Measurements from ENCODE around the gene FOXI3. TPM values are rescaled to one million over a fixed set of nuclear protein-coding genes. Genes with fewer than 3 reads are reported as not detected.

FOXI3 gene
- total RNA-seq, 1 donor from 2014 or later: 0.57 TPM

DNA sequence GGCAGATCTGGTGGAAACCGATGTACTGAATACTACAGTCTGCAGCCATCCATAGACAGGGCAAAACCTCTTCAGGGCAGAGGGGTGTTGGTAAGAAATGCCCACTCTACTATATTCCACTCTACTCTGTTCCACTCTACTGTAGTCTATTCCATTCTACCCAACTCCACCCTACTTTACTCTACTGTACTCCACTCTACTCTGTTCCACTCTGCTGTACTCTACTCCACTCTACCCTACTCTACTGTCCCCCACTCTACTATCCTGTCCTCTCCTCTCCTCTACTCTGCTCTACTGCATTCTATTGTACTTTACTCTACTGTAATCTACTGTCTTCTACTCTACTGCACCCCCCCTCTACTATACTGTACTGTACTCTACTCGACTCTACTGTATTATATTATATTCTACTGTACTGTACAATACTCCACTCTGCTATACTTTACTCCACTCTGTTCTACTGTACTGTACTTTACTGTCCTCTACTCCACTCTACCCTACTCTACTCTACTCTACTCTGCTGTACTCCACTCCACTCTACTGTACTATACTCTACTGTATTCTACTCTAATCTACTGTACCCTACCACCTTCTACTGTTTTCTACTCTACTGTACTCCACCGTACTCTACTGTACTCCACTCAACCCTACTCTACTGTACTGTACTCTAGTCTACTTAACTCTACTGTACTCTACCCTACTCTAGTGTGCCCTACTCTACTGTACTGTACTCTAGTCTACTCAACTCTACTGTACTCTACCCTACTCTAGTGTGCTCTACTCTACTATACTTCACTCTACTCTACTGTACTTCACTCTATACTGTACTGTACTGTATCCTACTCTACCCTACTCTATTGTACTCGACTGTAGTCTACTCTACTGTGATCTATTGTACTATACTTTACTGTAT lies 17.0 kb upstream of the FOXI3 start:
- H3K4me3 Mint-ChIP-seq (ENCODE audit: low read depth): no peak overlapping the region
- H3K36me3 Mint-ChIP-seq (ENCODE audit: insufficient read depth): no peaks in the 10 kb centered on the region
- DNase-seq (ENCODE audit: low spot score, unreplicated experiment): no peak
- H3K4me1 Mint-ChIP-seq (ENCODE audit: low read depth): peaks cover 2% of the 10 kb centered on the region
- no peaks in the 10 kb centered on the region for H3K9me3 Mint-ChIP-seq (ENCODE audit: low read depth)
- H3K27me3 Mint-ChIP-seq: peaks cover 15% of the 10 kb centered on the region
- H3K27ac Mint-ChIP-seq: no peak overlapping the region
- TF ChIP-seq, protein P1, sequence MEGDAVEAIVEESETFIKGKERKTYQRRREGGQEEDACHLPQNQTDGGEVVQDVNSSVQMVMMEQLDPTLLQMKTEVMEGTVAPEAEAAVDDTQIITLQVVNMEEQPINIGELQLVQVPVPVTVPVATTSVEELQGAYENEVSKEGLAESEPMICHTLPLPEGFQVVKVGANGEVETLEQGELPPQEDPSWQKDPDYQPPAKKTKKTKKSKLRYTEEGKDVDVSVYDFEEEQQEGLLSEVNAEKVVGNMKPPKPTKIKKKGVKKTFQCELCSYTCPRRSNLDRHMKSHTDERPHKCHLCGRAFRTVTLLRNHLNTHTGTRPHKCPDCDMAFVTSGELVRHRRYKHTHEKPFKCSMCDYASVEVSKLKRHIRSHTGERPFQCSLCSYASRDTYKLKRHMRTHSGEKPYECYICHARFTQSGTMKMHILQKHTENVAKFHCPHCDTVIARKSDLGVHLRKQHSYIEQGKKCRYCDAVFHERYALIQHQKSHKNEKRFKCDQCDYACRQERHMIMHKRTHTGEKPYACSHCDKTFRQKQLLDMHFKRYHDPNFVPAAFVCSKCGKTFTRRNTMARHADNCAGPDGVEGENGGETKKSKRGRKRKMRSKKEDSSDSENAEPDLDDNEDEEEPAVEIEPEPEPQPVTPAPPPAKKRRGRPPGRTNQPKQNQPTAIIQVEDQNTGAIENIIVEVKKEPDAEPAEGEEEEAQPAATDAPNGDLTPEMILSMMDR (IDR thresholded peaks at IDR 0.05; ENCODE audit: unreplicated experiment): no peak

DNA sequence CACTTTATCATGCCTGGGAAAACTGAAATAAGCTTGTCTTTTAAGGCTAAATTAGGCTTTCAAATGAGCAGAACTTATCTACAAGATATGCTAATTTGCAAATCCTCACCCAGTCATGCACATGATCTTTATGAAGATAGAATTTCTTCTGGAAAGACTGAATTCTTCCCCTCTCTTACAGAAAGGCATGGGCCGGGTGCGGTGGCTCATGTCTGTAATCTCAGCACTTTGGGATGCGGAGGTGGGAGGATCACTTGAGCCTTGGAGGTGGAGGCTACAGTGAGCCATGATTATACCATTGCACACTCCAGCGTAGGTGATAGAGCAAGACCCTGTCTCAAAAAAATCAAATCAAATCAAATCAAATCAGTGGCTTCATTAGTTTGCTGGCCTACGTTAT lies 11.7 kb upstream of the FOXI3 start:
- no peaks in the 10 kb centered on the region for H3K36me3 Mint-ChIP-seq (ENCODE audit: insufficient read depth)
- peaks cover 3% of the 10 kb centered on the region for H3K27me3 Mint-ChIP-seq
- no peaks in the 10 kb centered on the region for H3K4me1 Mint-ChIP-seq (ENCODE audit: low read depth)
- H3K27ac Mint-ChIP-seq: no peak overlapping the region
- TF ChIP-seq, protein P1 (IDR thresholded peaks at IDR 0.05; ENCODE audit: unreplicated experiment): no peak
- H3K4me3 Mint-ChIP-seq (ENCODE audit: low read depth): no peak overlapping the region
- H3K9me3 Mint-ChIP-seq (ENCODE audit: low read depth): no peaks in the 10 kb centered on the region
- DNase-seq (ENCODE audit: low spot score, unreplicated experiment): no peak

DNA sequence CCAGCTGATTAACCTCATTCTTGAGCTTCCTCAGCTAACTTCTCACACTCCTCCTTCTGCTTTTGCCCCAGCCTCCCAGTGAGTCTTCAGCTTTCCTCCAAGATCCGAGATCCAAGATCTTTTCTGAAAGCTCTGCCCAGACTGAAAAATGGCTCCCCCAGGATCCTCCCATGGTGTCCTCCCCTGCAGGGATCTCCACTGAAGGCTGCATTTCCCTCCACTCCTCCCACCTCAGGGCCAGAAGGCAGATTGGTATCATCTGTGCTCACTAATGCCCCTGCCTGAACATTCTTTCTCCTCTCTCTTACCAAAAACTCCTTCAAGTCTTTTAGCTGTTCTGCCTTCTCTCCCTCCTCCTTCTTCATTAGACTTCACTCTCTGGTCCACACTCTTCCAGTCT lies 6.1 kb upstream of the FOXI3 start:
- no peak overlapping the region for H3K4me3 Mint-ChIP-seq (ENCODE audit: low read depth)
- DNase-seq (ENCODE audit: low spot score, unreplicated experiment): no peak
- H3K27me3 Mint-ChIP-seq: peaks cover 21% of the 10 kb centered on the region
- no peaks in the 10 kb centered on the region for H3K9me3 Mint-ChIP-seq (ENCODE audit: low read depth)
- H3K36me3 Mint-ChIP-seq (ENCODE audit: insufficient read depth): no peaks in the 10 kb centered on the region
- no peak overlapping the region for H3K27ac Mint-ChIP-seq
- TF ChIP-seq, protein P1 (IDR thresholded peaks at IDR 0.05; ENCODE audit: unreplicated experiment): no peak
- H3K4me1 Mint-ChIP-seq (ENCODE audit: low read depth): peaks cover 8% of the 10 kb centered on the region

DNA sequence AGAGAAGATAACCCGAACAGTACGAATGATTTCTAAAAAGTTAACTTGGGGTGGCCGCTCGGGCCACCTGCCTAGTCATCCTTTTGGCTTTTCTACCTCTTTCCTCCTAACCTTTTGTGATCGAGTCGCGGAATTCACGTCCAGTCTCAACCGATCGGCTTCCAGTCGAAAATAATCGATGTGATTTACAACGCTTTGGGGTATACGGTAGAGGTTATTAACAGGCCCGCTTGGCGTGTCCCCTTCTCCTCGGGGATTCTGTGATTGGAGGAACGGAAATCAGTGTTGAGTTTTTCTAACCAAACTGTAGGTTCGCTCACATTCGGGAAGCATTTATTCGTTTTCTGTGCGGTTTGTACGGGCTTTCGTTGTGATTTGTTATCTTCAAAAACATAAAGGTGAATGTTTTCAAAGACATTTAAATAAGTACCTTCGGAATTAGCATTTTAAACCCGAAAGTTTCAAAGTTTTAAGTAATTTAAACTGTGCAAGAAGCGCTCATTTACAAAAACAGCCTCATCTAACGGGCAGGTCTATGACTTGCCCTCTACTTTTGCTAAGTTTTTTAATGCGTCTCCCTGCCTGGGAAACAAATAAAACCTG lies 588 bp upstream of the FOXI3 start:
- TF ChIP-seq, protein P1 (IDR thresholded peaks at IDR 0.05; ENCODE audit: unreplicated experiment): no peak
- H3K27me3 Mint-ChIP-seq: peaks cover 58% of the 10 kb centered on the region
- no peaks in the 10 kb centered on the region for H3K36me3 Mint-ChIP-seq (ENCODE audit: insufficient read depth)
- peaks cover 7% of the 10 kb centered on the region for H3K4me1 Mint-ChIP-seq (ENCODE audit: low read depth)
- no peak for DNase-seq (ENCODE audit: low spot score, unreplicated experiment)
- peak overlapping the region; percentile 72 for H3K4me3 Mint-ChIP-seq (ENCODE audit: low read depth)
- H3K27ac Mint-ChIP-seq: peak overlapping the region; percentile 63
- no peaks in the 10 kb centered on the region for H3K9me3 Mint-ChIP-seq (ENCODE audit: low read depth)

DNA sequence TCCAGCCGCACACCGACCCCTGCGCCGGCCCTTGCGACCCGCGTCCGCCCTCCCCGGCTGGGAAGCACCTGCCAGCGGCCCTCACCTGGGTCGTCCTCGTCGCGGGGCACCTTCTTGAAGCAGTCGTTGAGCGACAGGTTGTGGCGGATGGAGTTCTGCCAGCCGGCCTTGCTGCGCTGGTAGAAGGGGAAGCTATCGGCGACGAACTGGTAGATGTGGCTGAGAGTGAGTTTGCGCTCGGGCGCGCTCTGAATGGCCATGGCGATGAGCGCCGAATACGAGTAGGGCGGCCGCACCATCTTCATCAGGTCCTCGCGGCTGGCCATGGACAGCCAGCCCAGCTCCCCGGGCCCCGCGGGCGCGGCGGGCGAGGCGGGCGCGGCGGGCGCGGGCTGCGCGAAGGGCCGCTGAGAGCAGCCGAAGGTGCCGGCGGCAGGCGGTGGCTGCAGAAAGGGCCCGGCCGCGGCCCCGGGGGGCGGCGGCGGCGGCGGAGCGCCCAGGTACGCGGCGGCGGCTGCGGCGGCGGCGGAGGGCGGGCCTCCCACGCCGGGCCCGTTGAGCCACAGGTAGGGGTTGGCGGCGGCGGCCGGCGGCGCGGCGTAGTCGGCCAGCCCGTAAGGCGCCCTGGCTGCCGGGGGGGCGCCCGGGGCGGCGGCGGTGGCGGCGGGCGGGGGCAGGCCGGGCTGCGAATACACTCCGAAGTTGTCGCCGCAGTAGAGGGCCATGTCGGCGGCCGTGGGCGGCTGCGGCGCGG lies 505 bp downstream of the FOXI3 start:
- Mint-ChIP-seq H3K36me3 (ENCODE audit: insufficient read depth) (no peaks in the 10 kb centered on the region), H3K9me3 (ENCODE audit: low read depth) (no peaks in the 10 kb centered on the region), H3K4me3 (ENCODE audit: low read depth) (peak overlapping the region; percentile 71), H3K4me1 (ENCODE audit: low read depth) (peaks cover 6% of the 10 kb centered on the region), H3K27ac (peak overlapping the region; percentile 74), H3K27me3 (peaks cover 64% of the 10 kb centered on the region)
- DNase-seq (ENCODE audit: low spot score, unreplicated experiment): peak; percentile 28
- TF ChIP-seq, protein P1 (IDR thresholded peaks at IDR 0.05; ENCODE audit: unreplicated experiment): no peak

Data from progenitor cell of endocrine pancreas (in vitro differentiated cells).